GM12892 (cell line): Measurements from ENCODE around the gene PLA2G2F.

ENCODE experiments used
- POLR2A ChIP-seq: IDR thresholded peaks from 2 replicates; pipeline ENCODE4 v1.6.1; 2011; ENCODE audit warnings: low read depth, low read length, control low read depth
- POLR2AphosphoS5 ChIP-seq: IDR thresholded peaks from 2 replicates; pipeline ENCODE4 v1.6.1; 2011; ENCODE audit warnings: low read depth, low read length, control low read depth
- TAF1 ChIP-seq: IDR thresholded peaks from 2 replicates; pipeline ENCODE4 v1.6.1; 2011; ENCODE audit warnings: low read depth, mild to moderate bottlenecking, control low read depth, low read length, borderline replicate concordance

GRCh38 chr1:20147846-20148570 is 8.9 kb downstream of the PLA2G2F start:
- TF ChIP-seq POLR2AphosphoS5 (no peak), POLR2A (no peak), TAF1 (no peak)
